ENCODE data around the gene FAM219A. TPM values are rescaled to one million over a fixed set of nuclear protein-coding genes. Genes with fewer than 3 reads are reported as not detected.

Gene FAM219A
- total RNA-seq, 2 donors from 2014 or later = 17.1 to 19.6 TPM

GRCh38 chr9:34446468-34446891 is 11.9 kb downstream of the FAM219A start:
- Mint-ChIP-seq H3K4me1 (peaks cover 52% of the 10 kb centered on the region), H3K4me3 (no peak overlapping the region), H3K27me3 (ENCODE audit: insufficient read depth) (no peaks in the 10 kb centered on the region), H3K9me3 (no peaks in the 10 kb centered on the region), H3K27ac (no peak overlapping the region), H3K36me3 (ENCODE audit: low read depth) (no peaks in the 10 kb centered on the region)
- H3K27ac ChIP-seq (ENCODE audit: low read depth, low read length) = no peak overlapping the region
- H3K9ac ChIP-seq (ENCODE audit: extremely low read depth, low read length, poor library complexity, severe bottlenecking) = no peak overlapping the region
- H3K4me3 ChIP-seq (ENCODE audit: low read length) = no peak overlapping the region
- no peaks in the 10 kb centered on the region for H3K36me3 ChIP-seq (ENCODE audit: control insufficient read depth, insufficient read depth, low read length)
- no peak for TF ChIP-seq CTCF (conservative IDR thresholded peaks at IDR 0.05)
- no peaks in the 10 kb centered on the region for H3K9me3 ChIP-seq (ENCODE audit: control insufficient read depth, low read length)
- H3K27me3 ChIP-seq (ENCODE audit: control insufficient read depth, insufficient read depth, low read length, poor library complexity, severe bottlenecking) = no peaks in the 10 kb centered on the region
- peaks cover 39% of the 10 kb centered on the region for H3K4me1 ChIP-seq (ENCODE audit: control insufficient read depth, insufficient read depth, low read length)
- DNase-seq = no peak

DNA sequence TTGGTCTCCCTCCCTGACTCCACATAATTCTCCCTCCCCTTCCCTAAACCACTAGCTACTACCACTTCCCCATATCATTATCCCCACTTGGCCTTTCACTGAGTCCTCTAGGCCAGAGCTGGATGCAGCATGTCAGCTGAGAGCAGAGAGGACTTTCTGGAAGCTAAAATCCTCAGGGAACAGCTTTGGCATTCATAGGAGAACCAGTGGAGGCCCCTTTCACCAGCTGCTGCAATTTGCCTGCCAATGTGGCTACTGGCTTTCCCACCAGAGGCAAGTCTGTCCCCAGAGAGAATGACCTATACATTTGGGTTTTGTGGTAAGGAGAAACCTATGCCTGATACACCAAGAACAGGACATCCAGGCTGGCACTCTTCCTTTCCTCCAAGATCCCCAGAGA is 14.4 kb downstream of the FAM219A start:
- Mint-ChIP-seq H3K36me3 (ENCODE audit: low read depth) (peaks cover 2% of the 10 kb centered on the region), H3K27me3 (ENCODE audit: insufficient read depth) (no peaks in the 10 kb centered on the region), H3K4me3 (peak overlapping the region; percentile 9), H3K4me1 (peaks cover 49% of the 10 kb centered on the region), H3K9me3 (no peaks in the 10 kb centered on the region), H3K27ac (peak overlapping the region; percentile 7)
- no peaks in the 10 kb centered on the region for H3K27me3 ChIP-seq (ENCODE audit: control insufficient read depth, insufficient read depth, low read length, poor library complexity, severe bottlenecking)
- no peak for TF ChIP-seq CTCF (conservative IDR thresholded peaks at IDR 0.05)
- H3K4me3 ChIP-seq (ENCODE audit: low read length) = peak overlapping the region; percentile 44
- H3K9me3 ChIP-seq (ENCODE audit: control insufficient read depth, low read length) = no peaks in the 10 kb centered on the region
- H3K4me1 ChIP-seq (ENCODE audit: control insufficient read depth, insufficient read depth, low read length) = peaks cover 37% of the 10 kb centered on the region
- no peak for DNase-seq
- no peak overlapping the region for H3K9ac ChIP-seq (ENCODE audit: extremely low read depth, low read length, poor library complexity, severe bottlenecking)
- H3K27ac ChIP-seq (ENCODE audit: low read depth, low read length) = no peak overlapping the region
- H3K36me3 ChIP-seq (ENCODE audit: control insufficient read depth, insufficient read depth, low read length) = peaks cover 5% of the 10 kb centered on the region

GRCh38 chr9:34443533-34443932 is 14.8 kb downstream of the FAM219A start:
- H3K27me3 Mint-ChIP-seq (ENCODE audit: insufficient read depth) = no peaks in the 10 kb centered on the region
- 49 to 67% methylated on average over 1 to 2 of the region's 2 CpGs for WGBS, 2 experiments (ENCODE audit: insufficient coverage in 1 of 2, insufficient read length in 1 of 2)
- H3K27ac Mint-ChIP-seq = peak overlapping the region; percentile 36
- H3K36me3 ChIP-seq (ENCODE audit: control insufficient read depth, insufficient read depth, low read length) = peaks cover 5% of the 10 kb centered on the region
- peaks cover 49% of the 10 kb centered on the region for H3K4me1 Mint-ChIP-seq
- H3K27me3 ChIP-seq (ENCODE audit: control insufficient read depth, insufficient read depth, low read length, poor library complexity, severe bottlenecking) = no peaks in the 10 kb centered on the region
- no peak overlapping the region for H3K9ac ChIP-seq (ENCODE audit: extremely low read depth, low read length, poor library complexity, severe bottlenecking)
- TF ChIP-seq CTCF (conservative IDR thresholded peaks at IDR 0.05) = no peak
- peaks cover 7% of the 10 kb centered on the region for H3K36me3 Mint-ChIP-seq (ENCODE audit: low read depth)
- peak; percentile 65 for DNase-seq
- H3K9me3 Mint-ChIP-seq = peaks cover 2% of the 10 kb centered on the region
- peak overlapping the region; percentile 44 for H3K4me3 ChIP-seq (ENCODE audit: low read length)
- H3K27ac ChIP-seq (ENCODE audit: low read depth, low read length) = no peak overlapping the region
- H3K4me3 Mint-ChIP-seq = peak overlapping the region; percentile 9
- peaks cover 36% of the 10 kb centered on the region for H3K4me1 ChIP-seq (ENCODE audit: control insufficient read depth, insufficient read depth, low read length)
- H3K9me3 ChIP-seq (ENCODE audit: control insufficient read depth, low read length) = no peaks in the 10 kb centered on the region

Data from endodermal cell (in vitro differentiated cells).